GM12891 (cell line): ENCODE measurements around the gene BRS3.

Experiments used
- PAX5 ChIP-seq: IDR thresholded peaks from 2 replicates; pipeline ENCODE4 v1.6.1; 2011; ENCODE audit warnings: low read length, moderate library complexity, mild to moderate bottlenecking; ENCODE audit not compliant: insufficient read depth, severe bottlenecking
- POLR2A ChIP-seq: IDR thresholded peaks from 2 replicates; pipeline ENCODE4 v1.6.1; 2011; ENCODE audit warnings: low read depth, low read length, control low read depth

GRCh38 chrX:136497556-136498052 is 9.9 kb downstream of the BRS3 start, which contains the start of gene HTATSF1:
- TF ChIP-seq POLR2A (no peak), PAX5 (no peak)
